GM18870 (cell line): ENCODE measurements around the gene MED15.
"Not testable (repeated sequence)": the region's sequence is repeated elsewhere in the genome, so short reads cannot be mapped to it uniquely, and the experiment has no call there.

Experiments used
- ATAC-seq: cut with Tn5 transposase; IDR thresholded peaks from one replicate; pipeline ENCODE4 v1.9.1; 2021; ENCODE audit warnings: moderate library complexity; ENCODE audit not compliant: unreplicated experiment

The MED15 gene

DNA sequence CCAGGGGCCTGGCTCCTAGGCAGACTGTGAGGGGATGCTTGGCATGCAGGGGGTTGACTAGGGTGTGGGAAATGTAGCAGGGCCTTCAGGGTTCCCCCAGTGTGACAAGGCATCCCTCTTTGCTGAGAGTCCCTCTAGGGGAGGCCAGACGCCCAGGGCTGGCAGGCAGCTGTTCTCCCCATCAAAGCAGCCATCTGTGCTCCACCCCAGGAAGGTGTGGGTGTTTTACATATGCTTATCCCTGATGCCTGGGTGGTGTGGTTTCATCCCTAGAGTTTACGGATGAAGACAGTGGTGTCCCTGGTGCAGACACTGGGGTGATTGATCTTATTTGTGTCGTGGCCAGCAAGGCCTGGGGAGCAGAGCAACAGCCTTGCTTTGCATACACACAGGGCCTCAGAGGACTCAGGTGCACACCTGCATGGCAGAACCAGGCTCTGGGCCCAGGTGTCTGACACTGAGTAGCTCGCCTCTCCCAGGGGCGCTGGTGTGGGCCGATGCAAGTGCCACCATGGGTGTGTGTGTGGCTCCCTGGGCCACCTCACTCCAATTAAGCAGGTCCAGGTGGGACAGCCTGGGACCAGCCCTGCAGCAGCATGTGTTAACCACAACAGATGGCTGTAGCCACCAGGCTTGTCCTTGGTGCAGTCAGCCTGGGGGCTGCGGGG is 74.2 kb downstream of the MED15 start:
- ATAC-seq: no peak

GRCh38 chr22:20582171-20582511 is 74.7 kb downstream of the MED15 start:
- ATAC-seq: no peak

GRCh38 chr22:20582520-20583361 is 75.3 kb downstream of the MED15 start:
- ATAC-seq: no peak

DNA sequence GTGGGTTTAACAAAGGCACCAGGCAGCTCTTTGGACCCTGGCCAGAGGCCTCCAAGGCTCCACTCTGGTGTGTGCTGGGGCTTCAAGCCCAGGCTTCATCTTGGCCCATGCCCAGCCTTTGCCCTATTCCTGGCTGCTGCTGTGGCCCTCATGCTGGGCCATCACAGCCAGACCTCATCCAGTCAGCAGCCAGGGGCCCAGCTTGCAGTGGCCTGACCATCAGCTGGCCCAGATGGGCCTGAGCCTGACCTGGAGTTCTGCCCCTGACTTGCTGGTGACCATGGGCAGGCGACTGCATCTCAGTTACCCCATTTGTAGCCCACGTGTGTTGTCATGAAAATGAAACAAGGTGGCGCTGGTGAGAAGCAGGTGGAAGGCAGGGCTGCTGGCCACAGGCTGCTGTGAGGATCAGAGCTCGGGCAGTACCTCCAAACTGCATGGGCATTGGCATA is 76.1 kb downstream of the MED15 start:
- ATAC-seq: no peak

- no peak for ATAC-seq
These were observed 76.8 kb downstream of the MED15 start for GRCh38 chr22:20584029-20584871.

DNA sequence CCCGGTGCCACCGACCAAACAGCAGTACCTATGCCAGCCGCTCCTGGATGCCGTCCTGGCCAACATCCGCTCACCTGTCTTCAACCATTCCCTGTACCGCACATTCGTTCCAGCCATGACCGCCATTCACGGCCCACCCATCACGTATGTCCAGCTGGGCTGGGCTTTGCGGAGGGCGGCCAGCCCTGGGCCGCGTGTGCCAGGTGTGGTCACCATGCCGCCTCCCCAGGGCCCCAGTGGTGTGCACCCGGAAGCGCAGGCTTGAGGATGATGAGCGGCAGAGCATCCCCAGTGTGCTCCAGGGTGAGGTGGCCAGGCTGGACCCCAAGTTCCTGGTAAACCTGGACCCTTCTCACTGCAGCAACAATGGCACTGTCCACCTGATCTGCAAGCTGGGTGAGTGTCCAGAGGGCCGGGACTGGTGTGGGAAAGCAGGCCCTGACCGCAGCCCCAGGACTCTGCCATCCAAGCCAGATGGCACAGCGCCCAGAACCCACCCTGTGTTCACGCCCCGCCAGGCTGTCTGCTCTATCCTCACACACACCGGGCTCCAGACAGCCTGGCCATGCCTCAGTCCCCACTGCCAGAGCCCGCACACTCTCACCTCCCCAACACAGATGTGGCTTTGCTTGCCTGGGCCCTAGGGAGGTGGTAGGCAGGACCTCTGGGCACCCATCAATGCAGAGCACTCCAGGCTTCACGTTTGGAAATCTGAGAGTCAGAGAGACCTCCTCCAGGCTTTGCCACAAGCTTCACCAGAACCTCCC is 77.6 kb downstream of the MED15 start:
- ATAC-seq: no peak

DNA sequence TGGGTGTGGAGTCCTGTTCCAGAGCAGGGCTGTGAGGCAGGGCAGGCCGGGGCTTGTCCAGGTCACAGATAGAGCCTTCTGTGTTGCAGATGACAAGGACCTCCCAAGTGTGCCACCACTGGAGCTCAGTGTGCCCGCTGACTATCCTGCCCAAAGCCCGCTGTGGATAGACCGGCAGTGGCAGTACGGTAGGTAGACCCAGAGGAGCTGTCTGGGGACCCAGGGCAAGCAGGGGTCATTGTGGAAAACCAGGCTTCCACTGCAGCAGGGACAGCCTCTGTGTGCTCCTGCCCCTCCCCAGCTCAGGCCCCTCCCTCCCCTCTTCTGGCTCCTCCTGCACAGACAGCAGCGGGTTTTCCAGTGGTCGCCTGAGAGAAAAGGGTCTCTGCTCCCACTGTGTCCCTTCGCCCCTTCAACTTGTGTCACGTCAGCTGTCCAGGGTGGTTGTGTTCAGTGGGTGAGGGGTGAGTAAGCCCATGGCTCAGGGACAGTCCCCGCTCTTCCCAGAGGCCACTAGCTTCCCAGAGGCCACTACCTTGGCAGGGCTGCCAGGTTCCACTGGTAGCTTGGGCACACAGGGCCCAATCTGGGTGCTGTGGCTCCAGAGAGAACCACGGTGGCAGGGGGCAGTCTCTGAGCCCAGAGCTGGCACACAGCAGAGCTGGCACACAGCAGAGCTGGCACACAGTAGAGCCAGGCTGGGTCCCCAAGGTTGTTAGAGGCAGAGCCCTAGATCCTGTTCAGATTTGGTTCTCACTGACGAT is 78.4 kb downstream of the MED15 start:
- ATAC-seq: no peak

GRCh38 chr22:20586403-20586745 is 79.0 kb downstream of the MED15 start:
- ATAC-seq: no peak

- no peak for ATAC-seq
These were observed 80.0 kb downstream of the MED15 start for GRCh38 chr22:20587206-20587958.

DNA sequence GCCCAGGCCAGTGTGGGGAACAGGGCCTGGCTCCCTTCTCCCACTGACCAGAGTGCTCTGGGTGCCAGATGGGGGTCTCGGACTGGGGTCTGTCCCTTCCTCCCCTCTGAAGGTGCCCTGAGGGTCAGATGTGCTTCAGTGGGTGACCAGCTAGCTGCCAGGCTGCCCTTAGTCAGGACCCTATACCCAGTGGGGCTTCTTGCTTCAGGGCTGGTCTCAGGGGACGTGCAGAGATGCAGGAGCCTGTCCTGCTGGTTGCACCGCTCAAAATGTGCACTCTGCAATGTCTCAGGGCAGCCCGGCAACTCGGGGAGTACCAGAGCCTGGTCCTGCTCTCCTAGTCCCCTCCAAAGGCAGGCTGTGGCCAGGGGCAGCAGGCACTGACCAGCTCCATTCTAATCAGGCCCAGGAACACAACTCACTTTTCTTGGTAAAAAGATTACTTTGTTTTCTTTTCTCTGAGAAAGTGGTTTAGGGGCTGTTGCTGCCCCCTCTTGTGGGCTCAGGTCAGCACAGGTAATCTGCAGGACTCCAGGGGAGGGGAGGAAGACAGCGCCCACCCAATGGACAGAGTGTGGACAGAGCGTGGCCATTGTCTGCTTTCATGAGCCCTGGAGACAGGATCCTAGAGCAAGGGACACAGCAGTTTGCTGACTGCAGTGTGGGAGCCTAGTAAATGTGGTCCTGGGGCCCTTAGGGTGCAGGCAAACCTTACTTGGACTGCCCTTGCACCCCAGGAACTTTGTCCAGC is 80.9 kb downstream of the MED15 start:
- no peak for ATAC-seq

DNA sequence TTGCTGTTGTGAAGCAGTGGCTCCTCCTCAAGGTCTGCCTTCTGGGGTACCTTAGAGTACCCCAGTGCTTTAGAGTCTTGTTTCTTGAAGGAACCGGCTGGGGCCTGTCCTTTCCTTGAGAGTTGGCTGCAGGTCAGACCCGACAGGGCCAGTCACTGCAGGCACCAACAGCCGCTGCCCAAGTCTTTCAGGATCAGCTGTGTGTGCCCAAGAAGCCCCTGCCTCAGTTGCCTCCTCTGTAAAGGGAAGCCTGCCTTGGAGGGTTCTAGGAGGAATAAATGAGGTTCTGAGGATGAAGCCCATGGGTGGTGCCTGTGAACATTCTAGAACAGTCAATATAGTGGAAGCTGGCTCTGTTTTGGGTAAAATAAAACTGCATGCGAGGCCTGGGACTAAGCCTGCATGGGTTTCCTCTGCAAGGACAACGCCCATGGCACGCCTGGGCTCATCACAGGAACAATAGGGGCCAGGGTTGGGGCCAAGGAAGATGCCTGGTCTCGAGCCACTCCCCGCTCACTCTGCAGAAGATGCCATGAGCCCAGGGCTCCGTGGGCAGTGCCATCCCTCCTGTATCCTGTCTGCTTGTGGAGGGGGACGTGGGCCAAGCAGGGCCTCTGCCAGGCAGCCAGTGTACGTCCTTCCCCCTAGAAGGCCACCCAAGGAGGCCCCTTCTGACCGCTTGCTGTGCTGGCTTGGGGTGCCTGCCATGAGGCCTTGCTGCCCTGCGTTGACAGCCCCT is 81.6 kb downstream of the MED15 start:
- no peak for ATAC-seq

DNA sequence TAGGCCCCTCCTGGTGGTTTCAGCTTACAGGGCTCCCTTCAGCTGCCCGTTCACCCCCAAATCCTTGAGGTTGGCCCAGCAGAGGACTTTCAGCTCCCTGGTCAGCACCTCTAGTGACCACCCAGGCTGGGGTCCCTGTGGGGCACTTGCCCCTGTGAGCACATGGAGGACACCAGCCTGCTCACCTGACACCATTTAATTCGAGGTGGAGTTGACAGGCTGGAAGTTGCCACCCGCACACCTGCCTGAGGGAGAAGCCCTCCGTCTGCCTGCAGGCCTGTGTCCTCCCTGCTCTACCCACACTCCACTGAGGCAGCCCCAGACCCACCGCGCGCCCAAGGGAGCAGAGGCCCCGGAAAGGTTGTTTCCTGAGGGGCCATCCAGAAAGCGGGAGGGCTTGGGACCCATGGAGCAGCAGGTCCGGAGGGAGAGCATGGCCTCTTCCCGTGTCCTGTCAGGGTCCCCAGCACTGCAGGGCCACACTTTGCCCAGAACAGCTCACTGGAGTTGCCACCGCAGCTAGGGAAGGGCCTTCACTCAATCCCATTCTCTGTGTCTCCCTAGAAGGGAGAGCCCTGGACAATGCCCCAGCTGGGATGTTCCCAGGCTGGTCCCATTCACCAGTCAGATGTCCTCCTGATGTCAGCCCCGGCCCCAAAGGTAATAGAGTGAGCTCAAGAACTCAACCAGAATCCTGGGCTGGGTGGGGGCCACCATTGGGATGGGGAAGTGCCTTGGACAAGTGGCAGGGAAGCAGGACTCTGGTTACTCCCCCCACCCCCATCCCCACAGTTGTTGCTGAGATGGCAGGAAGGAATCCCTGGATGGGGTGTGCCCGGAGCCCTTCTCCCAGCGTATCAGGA is 82.4 kb downstream of the MED15 start:
- no peak for ATAC-seq

GRCh38 chr22:20590477-20591294 is 83.3 kb downstream of the MED15 start:
- no peak for ATAC-seq

DNA sequence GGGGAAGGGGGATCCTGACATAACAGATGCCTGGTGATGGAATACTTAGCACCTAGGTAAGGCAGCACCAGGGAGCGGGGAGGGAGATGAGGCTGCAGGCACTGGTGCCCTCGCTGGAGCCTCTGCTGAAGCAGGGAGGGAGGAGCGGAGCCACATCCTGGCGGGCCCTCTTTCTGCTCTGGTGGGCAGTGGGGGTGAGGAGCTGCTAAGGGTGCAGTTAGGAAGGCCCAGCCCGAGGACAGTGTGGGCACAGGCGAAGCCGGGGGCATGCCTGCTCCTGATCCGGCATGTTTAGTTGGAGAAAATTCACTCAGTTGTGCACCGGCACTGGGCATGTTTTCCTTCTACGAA is 83.9 kb downstream of the MED15 start:
- ATAC-seq: no peak

DNA sequence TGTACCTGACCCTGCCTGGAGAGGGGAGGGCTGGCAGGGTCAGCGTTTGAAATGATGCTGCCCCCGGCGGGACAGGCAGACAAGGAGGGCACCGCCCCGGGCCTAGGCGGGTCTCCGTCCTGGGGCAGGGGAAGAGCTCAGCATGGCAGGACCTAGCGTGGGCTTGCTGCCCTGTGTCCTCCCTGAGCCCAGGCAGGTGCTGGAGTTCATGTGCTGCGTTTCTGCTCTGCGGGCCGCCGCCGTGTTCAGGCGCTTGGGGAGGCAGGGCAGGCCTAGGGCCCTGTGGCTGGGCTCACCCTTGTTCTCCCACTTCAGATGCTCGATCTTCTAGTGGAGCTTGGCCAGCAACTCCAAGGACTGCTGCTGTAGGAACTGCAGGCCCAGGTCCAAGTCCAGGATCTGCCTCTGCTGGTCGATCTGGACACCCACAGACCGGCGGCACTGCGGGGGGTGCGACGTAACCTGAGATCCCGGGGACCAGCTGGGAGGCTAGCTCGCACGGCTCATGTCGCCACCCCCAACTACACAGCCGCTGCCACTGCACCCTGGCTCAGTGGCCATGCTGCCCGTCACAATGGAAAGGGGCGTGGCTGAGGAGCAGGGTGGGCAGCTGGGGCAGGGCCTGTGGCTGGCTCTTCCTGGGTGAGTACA is 84.4 kb downstream of the MED15 start:
- ATAC-seq: no peak

DNA sequence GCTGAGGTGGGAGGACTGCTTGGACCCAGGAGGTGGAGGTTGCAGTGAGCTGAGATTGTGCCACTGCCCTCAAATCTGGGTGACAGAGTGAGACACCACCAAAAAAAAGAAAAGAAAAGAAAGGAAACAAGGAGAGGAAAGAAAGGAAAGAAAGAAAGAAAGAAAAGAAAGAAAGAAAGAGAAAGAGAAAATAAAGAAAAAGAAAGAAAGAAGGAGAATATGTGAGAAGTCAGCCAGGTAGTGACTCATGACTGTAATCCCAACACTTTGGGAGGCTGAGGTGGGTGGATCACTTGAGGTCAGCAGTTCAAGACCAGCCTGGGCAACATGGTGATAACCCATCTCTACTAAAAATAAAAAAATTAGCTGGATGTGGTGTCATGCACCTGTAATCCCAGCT is 86.6 kb downstream of the MED15 start:
- not testable (repeated sequence) for ATAC-seq
